Stimulated activated CD8-positive, alpha-beta memory T cell treated with anti-CD3 and anti-CD28 coated beads, Interleukin-7, amount 100 ng/mL, for 48 hours (primary cell): Measurements from ENCODE around the gene TTLL11.

ENCODE experiments used
- DNase-seq, 2 donors: peaks; one replicate each; pipeline ENCODE4 v3.0.0-alpha.2; 2020; ENCODE audit warnings: low read depth in 1 of 2; ENCODE audit errors: extremely low read depth in 1 of 2

Gene TTLL11

DNA sequence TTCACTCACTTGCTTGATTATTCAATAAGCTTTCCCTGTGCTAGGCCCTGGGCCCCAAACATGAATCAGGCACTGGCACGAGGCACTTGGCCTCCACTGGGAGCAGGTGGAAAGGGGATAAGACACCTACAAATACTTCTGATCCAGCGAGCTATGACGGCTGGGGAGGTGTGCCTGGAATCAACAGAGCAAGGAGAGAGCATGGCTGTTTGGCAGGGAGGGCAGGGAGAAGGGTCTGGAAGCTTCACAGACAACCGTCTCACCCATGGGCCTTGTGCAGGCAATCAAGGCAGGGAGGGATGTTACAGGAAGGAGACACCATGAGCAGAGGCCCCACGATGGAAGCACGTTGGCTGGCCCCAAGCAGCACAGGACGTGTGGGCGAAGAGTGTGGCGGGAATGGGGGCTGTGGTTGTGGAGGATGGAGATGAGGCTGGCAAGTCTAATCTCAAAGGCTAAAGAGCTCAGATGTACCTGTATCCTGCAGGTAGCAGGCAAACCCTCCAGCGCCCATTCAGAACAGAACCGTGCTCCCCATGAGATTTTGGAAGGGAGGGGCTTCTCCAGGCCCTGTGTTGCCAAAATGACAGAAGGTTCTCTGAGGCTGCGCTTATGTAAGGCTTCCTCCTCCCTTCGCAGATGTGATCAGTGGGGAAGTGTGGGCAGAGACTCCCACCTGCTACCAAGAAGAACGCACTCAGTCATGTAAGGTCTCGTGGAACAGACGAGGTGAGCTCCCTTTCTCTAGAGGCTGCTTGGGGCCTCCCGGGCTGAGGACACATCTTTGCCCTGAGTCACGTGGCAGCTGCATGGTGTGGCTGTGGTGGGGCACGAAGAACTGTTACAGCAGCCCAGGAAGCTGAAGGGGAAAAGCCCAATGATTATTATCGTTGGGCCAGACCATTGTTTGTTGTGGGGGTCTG lies 252.0 kb downstream of the TTLL11 start:
- peak in 1 of 2 donors; percentile 27 for DNase-seq

DNA sequence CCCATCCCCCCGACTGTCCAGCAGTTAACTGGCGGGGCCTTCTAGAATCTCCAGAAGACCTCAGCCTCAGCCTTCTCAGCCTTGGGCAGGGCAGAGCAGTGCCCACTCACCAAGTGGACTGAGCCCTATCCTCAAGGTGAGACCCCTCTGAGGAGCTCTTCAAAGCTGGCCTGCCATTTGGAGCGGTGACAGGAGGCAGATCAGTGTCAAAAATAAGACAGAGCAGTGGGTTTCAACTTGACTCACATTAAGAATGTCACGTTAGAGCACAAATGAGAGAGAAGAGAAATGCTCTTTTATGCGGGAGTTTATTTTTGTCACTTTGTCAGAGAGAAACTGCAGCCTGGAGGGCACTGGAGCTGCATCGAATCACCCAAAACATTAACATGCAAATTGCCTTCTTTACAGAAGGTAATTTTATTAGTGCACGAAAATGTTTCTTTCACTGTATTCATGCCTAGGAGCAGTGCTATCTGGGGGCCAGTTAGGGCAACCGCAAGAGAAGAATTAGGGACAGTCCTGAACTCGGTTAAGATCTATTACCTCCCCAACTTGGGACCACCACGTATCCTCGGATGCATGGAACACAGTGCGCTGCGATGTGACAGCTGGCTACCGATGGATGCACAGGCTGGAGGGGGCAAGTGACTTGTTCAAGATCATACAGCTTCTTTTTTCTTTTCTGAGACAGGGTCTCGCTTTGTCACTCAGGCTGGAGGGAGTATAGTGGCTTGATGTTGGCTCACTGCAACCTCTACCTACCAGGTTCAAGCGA lies 253.2 kb downstream of the TTLL11 start:
- DNase-seq, result no peak

DNA sequence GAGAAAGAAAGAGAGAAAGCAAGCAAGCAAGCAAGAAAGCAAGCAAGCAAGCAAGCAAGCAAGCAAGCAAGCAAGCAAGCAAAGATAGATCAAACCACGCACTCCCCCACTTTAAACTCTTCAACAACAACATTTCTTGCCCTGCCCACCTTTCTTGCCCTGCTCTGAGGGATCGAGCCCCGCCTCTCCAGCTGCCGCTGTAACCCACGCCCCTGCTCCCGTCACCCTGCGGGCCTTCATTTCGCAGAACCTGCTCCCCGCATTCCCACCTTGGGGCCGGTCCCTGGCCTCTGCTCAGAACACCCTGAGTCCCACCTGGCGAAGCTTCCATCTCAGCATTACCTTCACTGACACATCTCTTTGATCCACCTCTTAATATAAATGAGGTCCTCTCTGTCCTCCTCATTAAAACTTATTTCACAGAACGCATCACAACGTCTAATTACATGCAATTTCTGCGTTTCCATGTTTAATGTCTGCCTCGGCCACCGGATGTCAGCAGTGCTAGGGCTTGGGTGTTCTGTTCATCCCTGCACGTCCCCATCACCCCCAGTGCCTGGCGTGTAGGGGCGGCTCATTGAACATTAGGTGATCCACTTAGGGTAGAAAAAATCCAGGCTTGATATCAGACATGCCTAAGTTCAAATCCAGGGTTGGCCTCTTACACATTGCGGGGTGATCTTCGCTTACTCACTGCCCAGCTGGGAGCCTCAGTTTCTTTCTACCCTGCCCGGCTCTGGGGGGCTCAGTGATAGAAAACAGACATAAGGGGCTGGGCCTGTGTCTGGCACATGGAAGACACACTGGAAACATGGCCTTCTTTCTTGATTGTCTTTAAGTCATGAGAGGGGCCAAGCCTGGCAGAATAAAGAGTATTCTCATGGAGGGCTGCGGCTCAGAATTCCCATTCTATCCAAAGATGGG lies 254.1 kb downstream of the TTLL11 start:
- DNase-seq, result no peak

DNA sequence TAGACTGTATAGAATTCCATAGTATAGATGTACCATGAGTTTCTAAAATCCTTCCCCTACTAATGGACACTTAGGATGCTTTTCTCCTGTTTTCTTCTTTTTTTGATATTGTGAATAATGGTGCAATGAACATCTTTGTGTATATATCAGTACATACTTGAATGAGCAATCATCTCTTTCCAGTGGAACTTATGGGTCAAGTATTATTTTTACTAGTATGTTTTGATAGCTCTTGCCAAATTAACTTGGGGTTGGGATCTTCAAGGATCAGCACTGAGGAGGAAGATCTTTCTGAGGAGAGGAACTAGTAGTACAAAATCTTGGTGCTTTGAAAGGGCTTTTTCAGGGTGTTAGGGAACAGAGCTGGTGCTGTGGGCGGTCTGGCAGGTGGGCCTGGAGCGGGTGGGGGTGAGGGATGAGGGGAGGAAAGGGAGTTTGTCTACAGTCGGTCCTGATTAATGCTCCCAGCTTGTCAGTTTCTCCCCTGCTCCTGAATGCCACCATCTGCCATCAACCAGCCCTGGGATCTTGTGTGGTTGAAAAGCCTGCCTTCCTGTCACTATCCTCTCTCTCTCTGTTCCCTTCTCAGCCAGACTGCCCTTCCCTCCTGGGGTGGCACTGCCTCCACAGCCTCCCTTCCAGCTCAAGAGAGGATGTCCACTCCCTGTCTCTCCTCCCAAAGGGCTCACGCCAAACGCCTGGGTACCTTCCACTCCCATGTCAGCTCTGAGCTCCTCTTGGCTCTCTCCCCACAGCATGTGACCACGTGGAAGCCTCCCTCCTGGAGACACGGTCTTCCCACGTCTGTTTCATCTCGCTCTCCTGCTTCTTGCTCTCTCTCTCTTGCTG lies 255.8 kb downstream of the TTLL11 start:
- DNase-seq, result no peak

DNA sequence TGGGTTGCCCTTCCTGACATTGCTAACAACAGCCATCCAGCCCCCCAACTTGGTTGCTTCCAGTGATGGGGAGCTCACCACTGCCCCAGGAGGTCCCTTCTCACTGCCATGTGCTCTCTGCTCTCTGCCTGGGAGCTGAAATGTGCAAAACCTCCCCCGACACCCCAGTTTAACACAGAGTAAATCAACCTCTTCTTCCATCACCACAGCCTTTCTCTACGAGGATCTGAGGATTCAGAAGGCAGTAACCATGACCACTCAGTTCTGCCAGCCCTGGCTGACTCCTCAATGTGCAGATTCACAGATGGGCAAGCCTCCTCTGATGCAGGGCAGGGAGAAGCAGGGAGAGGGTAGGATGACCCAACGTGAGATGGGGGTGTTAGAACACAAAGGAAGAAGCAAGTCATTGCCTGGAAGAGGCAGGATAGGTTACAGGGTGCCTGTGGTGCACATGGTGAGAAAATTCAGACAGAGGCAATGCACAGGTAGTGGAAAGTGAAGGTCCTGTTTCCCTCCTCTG lies 256.7 kb downstream of the TTLL11 start:
- DNase-seq, result no peak

DNA sequence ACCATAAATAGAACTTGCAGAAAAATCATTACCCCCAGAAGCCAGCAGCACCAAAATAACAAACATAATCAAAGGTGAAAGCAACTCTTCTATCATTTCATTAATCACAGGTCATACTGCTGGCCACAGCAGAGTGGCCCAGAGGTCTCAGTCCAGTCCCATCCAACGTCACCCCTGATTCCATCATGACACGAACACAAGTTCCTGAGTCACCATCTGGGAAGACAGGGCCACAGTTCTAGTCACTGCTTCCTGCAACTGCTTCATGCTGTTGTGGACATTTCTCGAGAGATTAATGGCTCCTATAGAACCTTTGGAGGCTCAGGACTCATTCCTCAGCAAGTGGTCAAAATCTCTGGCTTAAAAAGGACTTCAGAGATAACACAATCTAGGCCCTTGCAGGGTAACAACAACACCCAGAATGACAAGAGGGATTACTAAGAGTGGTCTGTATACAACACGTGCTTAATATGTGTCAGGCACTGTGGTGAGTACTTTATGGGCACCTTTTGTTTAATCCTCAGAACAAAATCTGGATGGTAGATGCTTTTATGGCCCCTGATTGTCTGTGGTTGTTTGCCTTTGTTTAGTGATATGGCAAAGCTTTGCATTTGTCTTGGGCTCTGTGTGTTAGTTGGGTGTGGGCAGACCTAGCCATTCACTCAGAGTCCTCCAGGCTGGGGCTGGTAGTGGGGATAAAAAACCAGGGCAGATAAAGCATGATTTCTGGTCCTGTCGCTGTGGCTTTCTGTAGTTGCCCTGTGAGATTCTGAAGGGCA lies 257.3 kb downstream of the TTLL11 start:
- DNase-seq, result no peak

DNA sequence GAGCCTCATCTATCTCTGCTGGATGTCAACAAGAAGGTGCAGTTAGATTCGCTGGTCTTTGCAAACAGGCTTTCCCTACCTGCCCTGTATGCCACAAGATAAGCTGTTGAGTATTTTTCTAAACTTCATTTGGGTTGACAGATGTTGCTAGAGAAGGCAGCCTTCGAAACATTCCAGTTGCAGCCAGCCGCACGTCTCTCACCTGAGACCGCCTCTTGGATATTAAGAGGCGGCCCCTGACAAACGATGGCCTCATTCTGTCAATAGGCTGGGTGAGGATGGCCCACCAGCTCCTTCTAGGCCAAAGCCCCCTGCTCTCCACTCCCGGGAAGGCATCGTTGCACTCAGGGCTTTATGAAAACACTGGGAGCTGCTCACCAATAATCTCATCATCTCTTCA lies 260.0 kb downstream of the TTLL11 start:
- no peak for DNase-seq

DNA sequence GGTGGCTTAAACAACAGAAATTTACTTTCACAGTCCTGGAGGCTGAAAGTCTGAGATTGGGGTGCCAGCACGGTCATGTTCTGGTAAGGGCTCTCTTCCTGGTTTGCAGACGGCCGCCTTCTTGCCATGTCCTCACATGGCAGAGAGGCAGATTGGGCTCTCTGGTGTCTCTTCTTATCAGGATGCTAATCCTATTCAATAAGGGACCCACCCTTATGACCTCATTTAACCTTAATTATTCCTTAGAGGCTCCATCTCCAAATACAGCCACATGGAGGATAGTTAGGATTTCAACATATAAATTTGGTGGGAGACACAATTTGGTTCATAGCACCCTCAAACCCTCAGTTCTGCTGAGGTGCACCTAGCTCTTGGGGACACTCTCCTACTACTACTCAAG lies 261.2 kb downstream of the TTLL11 start:
- no peak for DNase-seq

DNA sequence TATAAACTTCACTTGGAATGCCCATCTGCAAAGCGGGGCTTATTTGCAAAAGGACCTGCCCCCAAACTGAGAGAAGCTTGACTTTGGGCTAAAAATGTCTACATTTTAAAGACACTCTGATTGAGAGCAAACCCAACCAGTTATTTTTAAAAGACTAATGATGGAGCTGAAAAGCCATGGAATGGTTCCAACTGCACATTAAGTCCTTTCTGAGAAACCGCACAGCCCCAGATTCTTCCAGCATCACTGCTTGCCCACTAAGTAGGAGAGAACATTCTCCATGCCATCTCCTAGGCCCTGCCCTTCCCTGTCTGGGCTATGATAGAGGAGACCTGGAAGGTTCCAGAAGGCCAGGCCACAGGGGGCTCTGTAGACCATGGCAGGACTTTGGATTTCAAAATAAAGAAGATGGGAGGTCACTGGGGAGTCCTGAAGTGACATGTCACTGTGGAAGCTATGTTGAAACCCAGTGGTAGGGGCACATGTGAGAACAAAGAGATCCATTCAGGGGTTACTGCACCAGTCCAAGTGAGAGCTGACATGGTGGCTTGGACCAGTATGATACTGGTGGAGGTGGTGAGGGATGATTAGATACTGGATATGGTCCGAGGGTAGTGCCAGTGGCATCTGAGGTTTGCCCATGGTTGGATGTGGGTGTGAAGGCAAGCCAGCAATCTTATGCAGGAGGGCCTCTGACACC lies 262.5 kb downstream of the TTLL11 start:
- no peak for DNase-seq

DNA sequence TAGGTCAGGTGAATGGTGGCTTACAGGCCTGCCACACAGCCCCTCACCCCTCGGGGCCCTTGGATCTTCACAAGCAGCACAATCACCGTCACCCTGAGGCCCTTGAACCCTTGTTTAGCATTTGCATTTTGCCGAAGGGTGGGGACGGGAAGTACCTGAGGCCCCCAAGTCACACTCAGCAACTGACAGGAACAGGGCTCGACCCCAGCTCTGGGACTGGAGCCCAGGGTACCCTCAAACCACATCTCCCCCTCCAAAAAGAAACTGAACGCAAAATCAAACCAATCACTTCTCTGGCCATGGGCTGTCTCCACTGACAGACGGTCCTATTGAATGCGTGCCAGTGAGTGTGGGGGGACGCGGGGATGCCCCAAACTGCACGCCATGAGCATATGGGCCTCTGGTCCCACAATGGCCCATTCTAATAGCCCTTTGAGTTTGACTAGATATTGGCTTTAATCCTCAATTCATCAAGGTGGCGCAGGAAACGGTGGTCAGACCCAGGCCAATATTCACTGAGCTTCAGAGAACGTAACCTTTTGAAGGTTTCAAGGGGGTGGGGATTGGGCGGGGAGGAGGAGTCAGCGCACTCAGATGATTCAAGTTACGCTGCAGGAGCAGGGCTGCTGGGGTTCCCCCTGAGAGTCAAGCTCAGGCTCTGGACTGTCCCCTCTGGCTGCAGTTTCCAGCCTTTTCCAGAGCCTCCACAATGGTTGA lies 265.7 kb downstream of the TTLL11 start:
- DNase-seq, result no peak

DNA sequence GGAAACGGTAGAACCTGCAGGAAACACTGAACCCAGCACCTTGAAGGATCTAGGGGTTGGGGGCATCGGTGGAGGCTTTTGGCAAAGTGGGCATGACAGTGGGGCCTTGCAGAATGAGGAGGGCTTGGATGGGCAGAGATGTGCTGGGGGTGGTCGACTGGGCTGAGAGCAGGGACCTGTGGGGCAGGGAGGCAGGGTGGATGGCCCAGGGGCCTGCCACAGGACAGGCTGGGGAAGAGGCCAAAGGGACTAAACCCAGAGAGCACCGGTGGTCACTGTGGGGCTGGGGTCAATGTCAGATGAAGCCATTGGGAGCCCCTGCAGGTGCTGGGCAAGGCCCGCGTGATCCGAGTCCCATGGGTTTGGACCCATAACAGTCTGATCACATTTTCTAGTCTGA lies 266.4 kb downstream of the TTLL11 start:
- no peak for DNase-seq

DNA sequence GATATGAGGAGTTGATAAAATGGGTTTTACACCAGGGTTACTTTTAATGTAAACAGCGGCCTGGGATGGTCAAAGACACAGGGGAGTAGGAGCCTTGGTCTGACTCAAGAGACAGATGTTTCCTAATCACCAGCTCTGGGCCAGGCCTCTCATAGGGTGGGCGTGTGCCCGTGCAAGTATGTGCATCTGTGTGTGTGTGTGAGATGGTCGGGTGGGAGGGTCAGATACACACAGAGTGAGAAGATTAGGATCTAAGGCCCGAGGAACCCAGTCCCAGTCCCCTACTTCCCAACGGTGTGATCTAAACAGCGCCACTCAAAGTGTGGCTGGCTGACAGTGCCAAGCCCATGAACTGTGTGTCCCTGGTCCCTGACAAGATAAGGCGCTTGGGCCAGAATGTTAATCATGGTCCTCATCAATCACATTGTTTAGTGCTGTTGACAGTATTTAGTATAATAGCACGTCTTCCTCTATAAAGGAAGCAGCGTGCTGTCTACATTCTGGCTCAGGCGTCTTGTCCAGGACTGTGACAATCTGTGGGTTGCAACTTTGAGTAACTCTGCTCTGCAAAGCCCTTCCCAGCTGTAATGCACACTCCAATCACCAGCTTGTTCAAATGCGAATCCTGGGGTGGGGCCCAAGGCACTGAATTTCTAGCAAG lies 267.9 kb downstream of the TTLL11 start:
- DNase-seq, result no peak

DNA sequence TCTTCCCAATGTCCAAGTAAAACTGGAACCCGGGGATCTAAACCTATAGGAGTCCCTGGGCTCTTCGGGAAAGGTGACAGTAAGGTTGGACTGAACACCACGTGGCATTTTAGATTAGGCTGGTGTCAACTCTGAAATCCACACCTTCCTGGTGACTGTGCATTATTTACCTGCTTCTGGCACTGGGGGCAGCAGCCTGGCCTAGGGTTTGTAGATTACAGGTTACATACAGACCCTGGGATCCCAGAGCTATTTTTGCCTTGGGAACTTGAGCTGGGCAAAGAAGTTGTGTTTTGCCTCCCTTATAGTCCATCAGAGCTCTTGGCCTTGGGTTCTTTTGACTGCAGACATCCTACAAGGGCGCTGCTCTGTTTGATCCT lies 268.5 kb downstream of the TTLL11 start:
- DNase-seq, result no peak

DNA sequence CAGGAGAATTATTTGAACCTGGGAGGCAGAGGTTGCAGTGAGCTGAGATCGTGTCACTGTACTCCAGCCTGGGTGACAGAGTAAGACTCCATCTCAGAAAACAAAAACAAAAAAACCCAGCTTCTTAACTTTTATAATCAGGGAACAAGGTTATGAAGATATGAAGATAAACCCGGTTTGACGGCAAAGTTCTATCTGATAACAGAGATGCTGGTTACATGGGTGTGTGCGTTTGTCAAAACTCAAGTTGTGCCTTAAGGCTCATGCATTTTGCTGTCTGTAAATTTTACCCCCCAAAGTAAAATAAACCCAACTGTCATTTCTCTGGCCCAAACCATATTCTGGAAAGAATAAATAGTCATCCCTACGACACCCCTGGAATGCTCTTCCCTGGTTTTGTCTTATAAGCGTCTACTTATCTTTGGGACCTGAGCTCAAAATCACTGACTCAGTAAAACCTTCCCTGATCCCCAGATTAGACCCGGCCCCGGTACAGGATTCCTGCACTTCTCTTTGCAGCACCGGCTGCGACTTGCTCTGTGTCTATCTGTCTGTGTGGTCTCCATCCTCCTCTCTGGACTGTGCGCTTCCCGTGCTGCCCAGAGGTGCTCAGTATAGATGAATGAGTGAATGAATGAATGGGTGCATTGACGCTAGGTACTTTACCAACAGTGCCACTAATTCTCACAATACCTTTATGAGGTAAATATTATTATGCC lies 269.5 kb downstream of the TTLL11 start:
- DNase-seq, result no peak

DNA sequence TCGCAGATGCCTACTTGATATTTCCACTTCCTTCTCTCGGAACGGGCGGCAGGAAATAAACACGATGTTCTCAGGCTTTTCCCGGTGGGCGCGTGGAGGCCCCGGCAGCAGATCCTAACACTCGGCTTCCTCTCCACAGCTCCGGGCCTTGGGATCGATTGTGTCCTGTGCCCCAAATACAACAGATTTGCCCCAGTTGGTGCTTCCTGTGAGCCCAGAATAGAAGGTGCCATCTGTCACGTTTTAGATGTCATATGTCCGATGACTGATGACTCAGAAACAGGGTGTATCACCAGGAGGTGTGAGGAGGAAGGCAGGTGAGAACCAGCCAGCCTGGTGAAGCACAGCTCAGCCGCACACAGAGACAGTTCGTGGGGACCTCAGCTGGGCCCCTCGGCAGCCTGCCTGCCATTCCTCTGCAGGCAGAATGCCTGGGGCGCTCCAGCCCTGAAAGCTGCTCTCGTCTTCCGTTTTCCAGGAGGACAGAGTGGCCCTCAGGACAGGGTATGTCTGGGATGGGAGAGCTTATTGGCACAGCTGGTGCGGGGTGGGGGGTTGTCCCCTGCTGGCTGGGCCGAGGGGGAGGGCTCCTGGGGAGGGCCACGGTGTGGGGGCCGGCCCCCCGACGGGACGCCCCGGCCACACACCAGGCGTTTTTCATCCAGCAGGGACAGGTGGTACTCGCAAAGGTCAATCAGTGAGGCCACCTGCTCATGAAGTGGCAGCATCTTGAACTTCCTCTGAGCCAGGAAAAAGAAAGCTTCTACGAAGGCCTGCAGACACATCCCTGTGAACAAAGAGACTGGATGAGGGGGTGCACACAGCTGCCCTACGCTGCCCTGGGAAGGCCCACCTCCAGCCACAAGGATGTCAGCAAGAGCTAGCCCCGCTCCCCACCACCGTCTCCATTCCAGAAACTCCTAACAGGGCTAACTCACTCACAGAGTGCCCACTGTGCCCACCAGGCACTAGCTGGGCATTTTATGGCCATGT lies 270.7 kb downstream of the TTLL11 start:
- no peak for DNase-seq

DNA sequence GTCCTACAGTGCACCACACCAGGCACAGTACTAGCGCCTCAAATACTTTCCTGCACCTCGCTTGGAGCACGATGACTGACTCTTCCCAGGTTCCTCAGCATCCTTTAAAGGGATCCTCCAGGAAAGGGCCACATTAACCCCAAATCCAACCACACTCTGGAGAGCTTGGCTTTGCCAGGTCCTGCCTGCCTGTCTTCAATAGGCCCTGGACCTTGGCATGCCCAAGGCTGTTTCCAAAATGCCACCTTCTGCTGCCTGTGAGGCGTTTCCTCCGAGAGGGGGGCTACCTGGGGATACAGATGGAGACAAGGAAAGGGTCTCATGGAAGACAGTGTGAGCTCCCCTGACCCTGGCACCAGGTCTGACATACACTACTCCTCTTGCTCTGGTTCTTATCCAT lies 271.8 kb downstream of the TTLL11 start:
- no peak for DNase-seq
